Erythroblast (primary cell): ENCODE data around the gene AMPD3.
A peak's percentile ranks its signal among the peaks of the same experiment; 100 is the strongest.

Experiments
- DNase-seq, 2 experiments: peaks; one replicate each; lab custom pipeline; 2025; lab: John Stamatoyannopoulos, UW
- GATA1 ChIP-seq: IDR thresholded peaks from 2 replicates; pipeline ENCODE4 v1.6.1; 2011; ENCODE audit warnings: low read depth, mild to moderate bottlenecking, control low read depth, low read length, moderate library complexity
- POLR2A ChIP-seq: IDR thresholded peaks from 2 replicates; pipeline ENCODE4 v1.6.1; 2011; ENCODE audit warnings: mild to moderate bottlenecking, low read length

AMPD3 gene

DNA sequence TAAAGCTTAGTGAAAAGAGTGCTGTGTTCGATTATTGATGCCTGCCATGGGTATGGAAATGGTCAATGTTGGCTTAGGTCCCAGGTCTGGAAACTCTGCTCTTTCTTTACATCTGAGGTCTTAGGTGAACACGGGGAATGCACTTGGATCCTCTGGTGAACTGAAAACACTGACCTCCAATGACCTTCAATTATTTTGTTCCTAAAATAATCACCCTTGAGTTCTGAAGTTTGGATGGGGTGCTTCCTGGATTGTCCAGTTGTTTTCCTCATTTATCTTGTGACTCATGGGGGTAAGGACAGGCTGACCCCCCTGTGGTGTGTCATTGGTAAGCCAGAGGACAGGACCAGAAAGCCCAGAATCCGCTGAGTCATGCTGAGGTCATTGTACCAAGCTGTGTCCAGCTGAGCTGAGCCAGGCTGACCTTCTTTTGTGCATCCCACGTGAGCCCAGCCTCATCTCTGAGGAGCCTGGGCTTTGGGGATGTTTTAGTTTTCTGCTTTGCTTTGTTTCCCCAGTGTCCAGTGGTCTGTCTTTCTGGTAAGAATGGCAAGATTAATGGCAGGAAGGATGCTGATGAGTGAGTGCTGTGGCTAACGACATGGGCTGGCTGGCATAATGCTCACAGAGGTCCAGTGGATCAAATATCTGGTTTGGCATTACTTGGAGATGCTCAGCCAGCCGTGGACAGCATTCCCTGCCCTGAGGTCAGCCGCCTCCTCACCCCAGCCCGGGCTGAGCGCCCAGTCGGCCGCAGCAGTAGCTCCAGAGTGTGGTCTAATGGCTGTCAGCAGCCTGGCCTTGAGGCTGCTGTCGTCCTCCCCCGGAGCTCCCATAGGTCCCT lies 35.6 kb downstream of the AMPD3 start:
- DNase-seq, result peak; percentile 51 to 62
- no peak for TF ChIP-seq POLR2A
- TF ChIP-seq GATA1, result no peak

DNA sequence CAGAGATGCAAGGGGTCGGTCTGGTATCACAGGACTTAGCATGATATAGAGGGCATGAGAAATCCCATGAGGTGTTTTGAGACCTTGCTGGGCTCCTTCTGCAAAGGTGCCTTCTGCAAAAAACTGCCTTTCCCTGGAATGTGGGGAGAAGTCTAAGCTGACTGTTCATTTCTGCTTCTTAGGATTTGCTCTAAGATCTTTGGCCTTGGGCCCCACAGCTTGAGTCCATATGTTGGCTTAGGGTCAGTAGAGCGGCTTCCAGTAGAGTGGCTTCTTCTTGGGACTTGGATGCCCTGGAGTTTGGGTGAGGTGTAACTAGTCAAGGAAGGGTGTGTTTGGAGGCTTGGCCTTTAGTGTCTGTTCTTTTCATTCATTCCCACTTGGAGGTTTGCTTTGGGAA lies 37.0 kb downstream of the AMPD3 start:
- DNase-seq, result no peak
- TF ChIP-seq POLR2A (no peak), GATA1 (no peak)

GRCh38 chr11:10493041-10493663 lies 38.1 kb downstream of the AMPD3 start:
- DNase-seq, result no peak
- TF ChIP-seq GATA1 (no peak), POLR2A (no peak)

DNA sequence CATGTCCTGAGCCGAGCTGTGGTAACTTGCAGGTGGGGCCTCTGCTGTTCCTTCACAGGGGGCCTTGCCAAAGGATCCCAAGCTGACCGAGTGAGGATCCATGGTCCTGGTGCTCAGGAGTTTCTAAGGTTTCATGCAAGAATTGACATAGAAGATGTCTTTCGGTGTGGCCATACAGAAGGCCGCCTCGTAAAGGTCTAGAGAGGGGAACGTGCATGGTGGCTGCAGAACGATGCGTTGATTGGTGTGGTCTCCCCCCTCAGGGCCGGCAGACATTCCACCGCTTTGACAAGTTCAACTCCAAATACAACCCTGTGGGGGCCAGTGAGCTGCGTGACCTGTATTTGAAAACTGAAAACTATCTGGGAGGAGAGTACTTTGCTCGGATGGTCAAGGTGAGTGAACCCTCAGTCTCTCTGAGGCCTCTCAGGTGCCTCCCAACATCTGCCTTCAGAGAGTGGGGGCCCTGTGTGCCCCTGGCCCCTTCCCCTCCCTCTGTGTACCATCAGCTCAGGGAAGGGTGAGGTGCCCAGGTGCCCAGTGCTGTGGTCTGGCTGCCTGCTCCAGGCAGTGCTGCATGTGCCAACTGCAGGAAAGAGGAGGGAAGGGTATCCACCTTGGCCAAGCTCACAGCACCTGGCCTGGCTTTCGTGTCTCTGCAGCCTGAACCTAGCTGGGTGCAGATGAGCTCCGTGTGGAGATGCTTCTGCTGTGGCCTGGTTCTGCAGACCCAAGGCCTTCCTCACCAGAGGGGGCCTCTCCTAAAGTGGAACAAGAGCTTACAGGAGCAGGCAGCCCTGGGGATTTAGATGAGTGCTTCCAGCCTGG lies 39.8 kb downstream of the AMPD3 start:
- DNase-seq, result no peak
- TF ChIP-seq GATA1, result no peak
- TF ChIP-seq POLR2A, result no peak

- DNase-seq, result no peak
- TF ChIP-seq GATA1 (no peak), POLR2A (no peak)
Measured at GRCh38 chr11:10495464-10495786, 40.4 kb downstream of the AMPD3 start.

- TF ChIP-seq GATA1 (no peak), POLR2A (no peak)
- DNase-seq, result no peak
Measured at GRCh38 chr11:10496296-10496936, 41.4 kb downstream of the AMPD3 start.

DNA sequence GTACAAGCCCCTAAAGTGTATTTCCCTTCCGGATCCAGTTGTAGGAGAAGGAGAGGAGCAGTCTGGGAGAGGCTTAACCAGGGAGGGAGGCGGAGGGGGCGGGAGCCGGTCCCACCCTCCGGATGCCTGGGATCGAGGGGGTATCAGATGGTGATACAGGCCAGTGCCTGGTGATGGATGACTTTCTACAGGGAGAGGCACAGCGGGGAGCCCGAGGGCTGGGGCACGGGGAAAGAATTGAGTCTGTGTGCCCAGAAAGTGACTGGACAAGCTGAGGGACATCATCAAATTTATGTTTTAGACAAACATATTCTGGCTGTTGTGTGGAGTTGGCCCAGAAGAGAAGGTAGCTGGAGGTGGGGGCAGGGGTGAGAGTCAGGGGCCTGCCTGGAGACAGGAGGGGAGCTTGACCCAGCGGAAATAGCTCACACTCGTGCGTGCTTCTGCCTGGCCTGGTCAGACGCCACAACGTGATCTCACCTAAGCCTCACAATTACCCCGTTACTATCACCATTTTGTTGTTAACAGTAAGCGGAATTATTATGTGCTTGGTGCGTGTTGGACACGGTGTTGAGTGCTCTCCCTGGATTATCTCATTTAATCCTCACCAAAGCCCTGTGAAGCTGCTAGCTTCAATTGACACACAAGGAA lies 42.4 kb downstream of the AMPD3 start:
- TF ChIP-seq POLR2A (no peak), GATA1 (no peak)
- no peak for DNase-seq

DNA sequence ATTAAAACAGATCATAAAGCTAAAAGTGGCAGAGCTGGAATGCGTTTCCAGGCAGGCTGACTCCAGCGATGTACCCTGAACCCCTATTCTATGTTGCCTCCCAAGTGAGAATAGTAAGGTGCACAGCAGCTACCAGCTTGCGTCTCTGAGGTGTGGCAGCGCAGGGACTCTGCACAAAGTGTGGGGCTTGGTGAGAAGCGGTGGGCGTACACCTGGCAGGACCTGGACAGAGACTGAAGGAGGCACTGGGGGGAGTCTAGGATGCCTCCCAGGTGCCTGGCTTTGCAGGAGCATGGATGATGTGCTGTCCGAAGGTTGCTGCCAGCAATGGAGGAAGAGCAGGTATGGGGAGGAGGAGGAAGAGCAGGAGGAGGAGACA lies 42.9 kb downstream of the AMPD3 start:
- TF ChIP-seq POLR2A, result no peak
- no peak for TF ChIP-seq GATA1
- DNase-seq, result no peak

GRCh38 chr11:10498426-10499250 lies 43.6 kb downstream of the AMPD3 start:
- no peak for TF ChIP-seq GATA1
- no peak for TF ChIP-seq POLR2A
- no peak for DNase-seq

GRCh38 chr11:10499452-10499851 lies 44.4 kb downstream of the AMPD3 start:
- no peak for DNase-seq
- TF ChIP-seq POLR2A (no peak), GATA1 (no peak)

DNA sequence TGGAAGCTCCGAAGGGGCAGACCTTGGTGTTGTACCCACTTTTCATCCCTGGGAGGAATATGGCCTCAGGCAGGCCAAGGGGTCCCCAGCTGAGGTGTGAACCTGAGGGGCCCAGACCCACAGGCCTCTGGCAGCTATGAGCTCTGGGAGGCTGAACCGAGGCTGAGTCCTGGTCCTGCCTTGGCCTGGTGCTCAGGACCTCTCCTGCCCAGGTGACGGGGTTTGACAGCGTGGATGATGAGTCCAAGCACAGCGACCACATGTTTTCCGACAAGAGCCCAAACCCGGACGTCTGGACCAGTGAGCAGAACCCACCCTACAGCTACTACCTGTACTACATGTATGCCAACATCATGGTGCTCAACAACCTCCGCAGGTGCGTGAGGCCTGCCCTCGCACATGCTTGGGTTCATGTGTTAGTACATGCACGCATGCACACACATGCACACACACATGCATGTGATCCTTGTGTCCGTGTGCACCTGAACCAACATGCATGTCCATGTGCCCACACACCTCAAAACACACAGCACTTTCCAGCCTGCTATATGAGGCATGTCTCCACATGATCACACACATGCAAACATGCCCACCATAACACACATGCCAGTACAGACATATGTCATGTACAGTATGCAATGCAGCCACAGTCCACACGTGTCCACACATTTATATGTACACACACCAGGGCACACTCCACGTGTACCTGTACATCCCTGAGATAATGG lies 45.0 kb downstream of the AMPD3 start:
- TF ChIP-seq GATA1, result no peak
- TF ChIP-seq POLR2A, result no peak

More for the DNA sequence above, 45.0 kb downstream of the AMPD3 start:
- DNase-seq, result no peak
